H54 (cell line): ENCODE data around the gene GATA3.

ENCODE experiments used
- DNase-seq: peaks from one replicate; pipeline ENCODE4 v3.0.0; 2011; ENCODE audit warnings: low spot score, mixed read lengths; ENCODE audit not compliant: insufficient read length
- FAIRE-seq: peaks from 3 replicates; lab custom pipeline; 2011; peaks lifted over from hg19 to GRCh38; lab: Jason Lieb, UNC
- POLR2A ChIP-seq: IDR thresholded peaks from 2 replicates; pipeline ENCODE4 v1.6.1; 2011; ENCODE audit warnings: low read depth, mild to moderate bottlenecking, low read length

GATA3 gene

GRCh38 chr10:8100366-8100765 lies 45.9 kb downstream of the GATA3 start:
- FAIRE-seq = no peak
- TF ChIP-seq POLR2A = no peak

GRCh38 chr10:8102708-8103401 lies 48.4 kb downstream of the GATA3 start:
- FAIRE-seq = no peak
- TF ChIP-seq POLR2A = no peak
- no peak for DNase-seq

More at GRCh38 chr10:8100366-8100765, 45.9 kb downstream of the GATA3 start:
- no peak for DNase-seq

- FAIRE-seq = no peak
- TF ChIP-seq POLR2A = no peak
- no peak for DNase-seq
These were observed 49.1 kb downstream of the GATA3 start for GRCh38 chr10:8103543-8103942.

- DNase-seq (no peak), FAIRE-seq (no peak)
- no peak for TF ChIP-seq POLR2A
These were observed 49.5 kb downstream of the GATA3 start for GRCh38 chr10:8104005-8104404.

- DNase-seq = no peak
- no peak for TF ChIP-seq POLR2A
- FAIRE-seq = no peak
These were observed 50.2 kb downstream of the GATA3 start for GRCh38 chr10:8104721-8105120.

- no peak for FAIRE-seq
These were observed 51.4 kb downstream of the GATA3 start for GRCh38 chr10:8105932-8106331.

GRCh38 chr10:8112230-8112905 lies 57.9 kb downstream of the GATA3 start:
- FAIRE-seq (no peak), DNase-seq (no peak)
- TF ChIP-seq POLR2A = no peak

More at GRCh38 chr10:8105932-8106331, 51.4 kb downstream of the GATA3 start:
- TF ChIP-seq POLR2A = no peak
- no peak for DNase-seq

GRCh38 chr10:8112942-8113442 lies 58.5 kb downstream of the GATA3 start:
- DNase-seq = no peak
- no peak for TF ChIP-seq POLR2A
- no peak for FAIRE-seq

GRCh38 chr10:8113616-8114015 lies 59.1 kb downstream of the GATA3 start:
- no peak for FAIRE-seq
- DNase-seq = no peak
- TF ChIP-seq POLR2A = no peak

- FAIRE-seq = no peak
- TF ChIP-seq POLR2A = no peak
- no peak for DNase-seq
These were observed 60.5 kb downstream of the GATA3 start for GRCh38 chr10:8114741-8115617.

GRCh38 chr10:8115618-8115980 lies 61.1 kb downstream of the GATA3 start:
- no peak for TF ChIP-seq POLR2A
- FAIRE-seq = no peak
- no peak for DNase-seq

- DNase-seq (no peak), FAIRE-seq (no peak)
- no peak for TF ChIP-seq POLR2A
These were observed 62.0 kb downstream of the GATA3 start for GRCh38 chr10:8116474-8116873.

GRCh38 chr10:8116926-8117493 lies 62.5 kb downstream of the GATA3 start:
- FAIRE-seq (no peak), DNase-seq (no peak)
- no peak for TF ChIP-seq POLR2A
